Natural killer cell (primary cell): ENCODE measurements around the gene GMCL1. TPM values are rescaled to one million over a fixed set of nuclear protein-coding genes. Genes with fewer than 3 reads are reported as not detected.
"Not testable (repeated sequence)": the region's sequence is repeated elsewhere in the genome, so short reads cannot be mapped to it uniquely, and the experiment has no call there.

Experiments
- ATAC-seq, 3 donors: fragments of 150-1000 bp in 2 of 3; fragments of 200-7000 bp in 1 of 3; cut with Tn5 transposase; 1 replicate in 1 of 3; 2 replicates in 2 of 3; pipeline ENCODE4 v1.10.0; 2021; ENCODE audit warnings: mild to moderate bottlenecking in 2 of 3, moderate library complexity in 2 of 3
- DNase-seq, 2 donors: peaks; one replicate each; pipeline versions ENCODE4 v3.0.0 to v3.0.0-alpha.2; 2013 to 2021; ENCODE audit warnings: mixed read lengths in 1 of 2
- H3K27ac ChIP-seq: one replicate; pipeline ENCODE4 v1.5.1; 2013; ENCODE audit warnings: mild to moderate bottlenecking, low read length
- H3K27me3 ChIP-seq: one replicate; pipeline ENCODE4 v1.6.1; 2013; ENCODE audit warnings: low read length; ENCODE audit not compliant: control insufficient read depth, insufficient read depth
- H3K36me3 ChIP-seq: one replicate; pipeline ENCODE4 v1.6.1; 2013; ENCODE audit warnings: low read length; ENCODE audit not compliant: control insufficient read depth, insufficient read depth
- H3K4me1 ChIP-seq: one replicate; pipeline ENCODE4 v1.6.1; 2013; ENCODE audit warnings: low read length; ENCODE audit not compliant: control insufficient read depth, insufficient read depth
- H3K4me3 ChIP-seq: one replicate; pipeline ENCODE4 v1.5.1; 2013; ENCODE audit warnings: low read length
- H3K9me3 ChIP-seq: one replicate; pipeline ENCODE4 v1.6.1; 2013; ENCODE audit warnings: low read length; ENCODE audit not compliant: control insufficient read depth, insufficient read depth
- H3K27ac Mint-ChIP-seq, 2 donors: one replicate each; pipeline ENCODE4 v1.8.0; 2022; ENCODE audit warnings: mild to moderate bottlenecking in 2 of 2, mixed read lengths in 2 of 2, moderate library complexity in 1 of 2
- H3K27me3 Mint-ChIP-seq, 2 donors: one replicate each; pipeline ENCODE4 v1.8.0; 2022; ENCODE audit warnings: low read depth in 2 of 2, mixed read lengths in 2 of 2
- H3K36me3 Mint-ChIP-seq: one replicate; pipeline ENCODE4 v1.8.0; 2022; ENCODE audit warnings: mixed read lengths
- H3K4me1 Mint-ChIP-seq, 2 donors: one replicate each; pipeline ENCODE4 v1.8.0; 2022; ENCODE audit warnings: mixed read lengths in 2 of 2
- H3K4me3 Mint-ChIP-seq: one replicate; pipeline ENCODE4 v1.8.0; 2022; ENCODE audit warnings: mild to moderate bottlenecking, moderate library complexity, mixed read lengths
- H3K9me3 Mint-ChIP-seq, 2 donors: one replicate each; pipeline ENCODE4 v1.8.0; 2022; ENCODE audit warnings: mixed read lengths in 2 of 2
- WGBS: methylation state at CpG from one replicate; pipeline ENCODE4 v1.1.7; 2013; ENCODE audit warnings: missing lambda C conversion rate; ENCODE audit not compliant: insufficient coverage; 5-methylcytosine and 5-hydroxymethylcytosine counted together
- intact Hi-C: fragments of 100-400 bp; cut with micrococcal nuclease; formaldehyde crosslinking; loops from one replicate; pipeline ENCODE4 v1.14.2; 2022
- total RNA-seq, 4 donors: library from RNA; stranded (reverse); fragments of 120-200 nt in 1 of 4; gene quantifications; one replicate each; pipeline versions ENCODE4 v1.2.3 to v1.2.4, GENCODE V29; 2013 to 2022
- TF ChIP-seq, protein P1 (sequence below): fragments of 200-600 bp; IDR thresholded peaks from one replicate; pipeline ENCODE4 v1.8.0; 2022; ENCODE audit warnings: antibody characterized with exemption

GMCL1 gene
- total RNA-seq, 3 donors from 2014 or later (not counting 1 experiment from before 2014, with no cell fraction given), result 34.6 to 49.4 (median 35.9) TPM

DNA sequence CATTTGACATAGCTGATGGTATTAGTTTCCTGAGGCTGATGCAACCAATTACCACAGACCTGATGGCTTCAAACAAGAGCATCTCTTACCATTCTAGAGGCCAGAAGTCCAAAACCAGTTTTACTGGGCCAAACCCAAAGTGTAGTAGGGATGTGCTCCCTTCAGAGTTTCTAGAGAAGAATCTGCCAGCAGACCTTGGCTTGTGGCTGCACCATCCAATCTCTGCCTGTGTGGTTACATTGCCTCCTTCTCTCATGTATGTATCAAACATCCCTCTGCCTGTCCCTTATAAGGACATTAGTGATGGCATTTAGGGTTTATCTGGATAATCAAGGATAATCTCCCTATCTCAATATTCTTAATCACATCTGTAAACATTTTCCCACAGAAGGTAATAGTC is 59.8 kb downstream of the GMCL1 start:
- ATAC-seq (no peak), DNase-seq (no peak)
- H3K27ac Mint-ChIP-seq, result no peak overlapping the region
- intact Hi-C loops, result no loop called here
- H3K36me3 Mint-ChIP-seq, result no peaks in the 10 kb centered on the region
- TF ChIP-seq, protein P1, sequence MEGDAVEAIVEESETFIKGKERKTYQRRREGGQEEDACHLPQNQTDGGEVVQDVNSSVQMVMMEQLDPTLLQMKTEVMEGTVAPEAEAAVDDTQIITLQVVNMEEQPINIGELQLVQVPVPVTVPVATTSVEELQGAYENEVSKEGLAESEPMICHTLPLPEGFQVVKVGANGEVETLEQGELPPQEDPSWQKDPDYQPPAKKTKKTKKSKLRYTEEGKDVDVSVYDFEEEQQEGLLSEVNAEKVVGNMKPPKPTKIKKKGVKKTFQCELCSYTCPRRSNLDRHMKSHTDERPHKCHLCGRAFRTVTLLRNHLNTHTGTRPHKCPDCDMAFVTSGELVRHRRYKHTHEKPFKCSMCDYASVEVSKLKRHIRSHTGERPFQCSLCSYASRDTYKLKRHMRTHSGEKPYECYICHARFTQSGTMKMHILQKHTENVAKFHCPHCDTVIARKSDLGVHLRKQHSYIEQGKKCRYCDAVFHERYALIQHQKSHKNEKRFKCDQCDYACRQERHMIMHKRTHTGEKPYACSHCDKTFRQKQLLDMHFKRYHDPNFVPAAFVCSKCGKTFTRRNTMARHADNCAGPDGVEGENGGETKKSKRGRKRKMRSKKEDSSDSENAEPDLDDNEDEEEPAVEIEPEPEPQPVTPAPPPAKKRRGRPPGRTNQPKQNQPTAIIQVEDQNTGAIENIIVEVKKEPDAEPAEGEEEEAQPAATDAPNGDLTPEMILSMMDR, result no peak
- no peaks in the 10 kb centered on the region for H3K9me3 ChIP-seq
- H3K4me3 ChIP-seq, result no peak overlapping the region
- H3K27ac ChIP-seq, result no peak overlapping the region
- H3K9me3 Mint-ChIP-seq, result no peaks in the 10 kb centered on the region
- peaks cover 11 to 13% of the 10 kb centered on the region in 2 donors for H3K4me1 Mint-ChIP-seq
- H3K27me3 ChIP-seq, result no peaks in the 10 kb centered on the region
- H3K27me3 Mint-ChIP-seq, result no peaks in the 10 kb centered on the region
- H3K36me3 ChIP-seq, result no peaks in the 10 kb centered on the region
- no peak overlapping the region for H3K4me3 Mint-ChIP-seq
- peaks cover 4% of the 10 kb centered on the region for H3K4me1 ChIP-seq

DNA sequence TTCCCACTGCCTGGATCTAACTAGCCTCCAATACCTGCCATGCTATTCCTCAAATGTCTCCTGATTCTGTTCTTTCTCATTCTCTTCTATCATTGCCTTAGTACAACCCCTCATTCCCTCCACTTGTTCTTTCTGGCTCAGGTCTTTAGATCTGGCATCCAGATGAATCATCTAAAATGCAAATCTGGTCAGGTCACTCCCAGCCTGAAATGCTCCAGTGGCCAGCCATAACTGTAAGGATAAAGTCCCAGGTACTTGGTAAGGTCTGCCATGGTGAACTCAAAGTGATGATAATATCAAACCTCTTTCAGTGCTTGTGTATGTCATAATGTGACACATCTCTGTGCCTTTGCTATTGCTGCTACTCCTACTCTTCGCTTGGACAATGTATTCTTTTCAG is 61.4 kb downstream of the GMCL1 start:
- H3K4me1 Mint-ChIP-seq, result peaks cover 19 to 21% of the 10 kb centered on the region in 2 donors
- no CpG with 5 or more reads among the region's 1 CpG for WGBS
- H3K36me3 Mint-ChIP-seq, result no peaks in the 10 kb centered on the region
- Histone ChIP-seq H3K27ac (no peak overlapping the region), H3K27me3 (no peaks in the 10 kb centered on the region), H3K4me1 (peaks cover 17% of the 10 kb centered on the region), H3K36me3 (peaks cover 3% of the 10 kb centered on the region), H3K4me3 (no peak overlapping the region), H3K9me3 (no peaks in the 10 kb centered on the region)
- no peak overlapping the region for H3K27ac Mint-ChIP-seq
- no peaks in the 10 kb centered on the region for H3K27me3 Mint-ChIP-seq
- H3K9me3 Mint-ChIP-seq, result no peaks in the 10 kb centered on the region
- intact Hi-C loops, result loop anchor here (5.0 kb wide), 1 partner anchor 301 kb away; the partner anchor contains the start of gene C2orf42
- TF ChIP-seq, protein P1, result no peak
- DNase-seq, result no peak
- ATAC-seq, result no peak
- no peak overlapping the region for H3K4me3 Mint-ChIP-seq

DNA sequence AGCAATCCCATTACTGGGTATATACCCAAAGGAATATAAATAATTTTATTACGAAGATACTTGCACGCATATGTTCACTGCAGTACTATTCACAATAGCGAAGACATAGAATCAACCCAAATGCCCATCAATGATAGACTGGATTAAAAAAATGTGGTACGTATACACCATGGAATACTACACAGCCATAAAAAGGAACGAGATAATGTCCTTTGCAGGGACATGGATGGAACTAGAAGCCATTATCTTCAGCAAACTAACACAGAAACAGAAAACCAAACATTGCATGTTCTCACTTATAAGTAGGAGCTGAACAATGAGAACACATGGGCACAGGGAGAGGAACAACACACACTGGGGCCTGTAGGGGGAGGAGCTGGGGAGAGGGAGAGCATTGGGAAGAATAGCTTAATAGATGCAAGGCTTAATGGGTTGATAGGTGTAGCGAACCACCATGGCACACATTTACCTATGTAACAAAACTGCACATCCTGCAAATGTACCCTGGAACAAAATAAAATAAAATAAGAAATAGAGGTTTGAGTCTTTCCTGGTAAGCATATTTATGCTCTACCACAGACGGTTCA is 63.5 kb downstream of the GMCL1 start:
- peak overlapping the region; percentile 95 to 99 for H3K27ac Mint-ChIP-seq
- intact Hi-C loops, result loop anchor here (5.0 kb wide), 1 partner anchor 299 kb away; the partner anchor contains the start of gene C2orf42
- peak overlapping the region; percentile 71 for H3K27ac ChIP-seq
- peaks cover 18% of the 10 kb centered on the region for H3K36me3 ChIP-seq
- not testable (repeated sequence) for H3K36me3 Mint-ChIP-seq, H3K27me3 Mint-ChIP-seq, ATAC-seq, H3K27me3 ChIP-seq, H3K9me3 Mint-ChIP-seq, H3K4me3 ChIP-seq, H3K9me3 ChIP-seq
- 98% methylated on average over 6 of the region's 7 CpGs for WGBS
- H3K4me1 Mint-ChIP-seq, result peaks cover 24 to 29% of the 10 kb centered on the region in 2 donors
- H3K4me1 ChIP-seq, result peaks cover 17% of the 10 kb centered on the region
- peak overlapping the region; percentile 100 for H3K4me3 Mint-ChIP-seq
- peak in 1 of 2 donors; percentile 9 for DNase-seq

DNA sequence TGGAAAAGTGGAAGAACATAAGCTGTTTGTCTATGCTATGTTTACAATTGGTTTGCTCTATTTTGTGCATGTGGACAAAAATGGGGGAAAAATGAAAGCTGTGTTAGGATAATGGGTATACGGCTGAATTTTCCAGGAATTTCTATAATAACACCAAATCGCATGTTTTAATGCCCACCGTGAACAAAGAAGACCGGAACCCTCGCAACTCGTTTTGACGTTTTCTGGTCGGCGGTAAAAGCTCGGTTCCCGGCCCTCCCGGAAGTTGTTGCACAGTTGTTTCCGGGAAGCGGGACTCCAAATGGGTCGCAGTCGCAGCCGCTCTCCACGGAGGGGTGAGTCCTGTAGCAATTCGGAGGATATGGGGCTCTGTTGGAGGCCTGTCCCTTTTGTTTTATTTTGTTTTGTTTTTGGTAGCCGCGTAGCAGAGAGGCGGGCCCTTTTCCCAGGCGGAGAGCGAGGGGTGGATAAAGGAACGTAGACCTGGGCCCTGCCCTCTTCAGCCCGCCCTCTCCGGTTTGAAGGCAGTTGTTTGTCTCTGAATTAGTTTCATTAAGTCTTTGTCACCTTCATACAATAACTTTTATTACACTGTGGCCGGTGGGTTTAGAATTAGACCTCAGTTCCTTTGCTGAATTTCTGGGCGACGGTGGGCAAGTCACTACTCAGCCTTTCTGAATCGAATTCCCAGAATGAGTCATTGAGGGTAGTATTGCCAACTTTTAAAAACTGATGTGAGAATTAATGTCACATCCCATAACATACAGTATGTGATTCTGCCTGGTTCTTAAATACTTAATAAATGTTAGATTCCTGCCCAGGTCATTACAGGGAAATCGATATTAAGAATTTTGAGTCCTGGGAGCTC is 64.5 kb downstream of the GMCL1 start, which contains the start of gene SNRNP27:
TSS of gene SNRNP27 (plus strand) at position 273 of the 868 bp plus-strand sequence. CDS start at position 302, 29 bp downstream.
- Histone ChIP-seq H3K27ac (peak within 1 kb of the TSS; percentile 71), H3K27me3 (no peaks in the 10 kb centered on the region), H3K4me1 (peaks cover 17% of the 10 kb centered on the region), H3K4me3 (peak within 1 kb of the TSS; percentile 76), H3K36me3 (peaks cover 25% of the 10 kb centered on the region), H3K9me3 (no peaks in the 10 kb centered on the region)
- no peaks in the 10 kb centered on the region for H3K9me3 Mint-ChIP-seq
- DNase-seq (peak; percentile 70 to 90), ATAC-seq (peak; percentile 85 to 94 (median 93))
- TF ChIP-seq, protein P1, result no peak
- intact Hi-C loops, result loop anchor here (5.0 kb wide), 1 partner anchor 298 kb away; the partner anchor contains the start of gene C2orf42
- no peaks in the 10 kb centered on the region for H3K27me3 Mint-ChIP-seq
- H3K4me3 Mint-ChIP-seq, result peak within 1 kb of the TSS; percentile 100
- H3K4me1 Mint-ChIP-seq, result peaks cover 24 to 29% of the 10 kb centered on the region in 2 donors
- peak within 1 kb of the TSS; percentile 95 to 99 for H3K27ac Mint-ChIP-seq
- peaks cover 8% of the 10 kb centered on the region for H3K36me3 Mint-ChIP-seq
- WGBS, result 0% methylated on average over 31 of the region's 32 CpGs

DNA sequence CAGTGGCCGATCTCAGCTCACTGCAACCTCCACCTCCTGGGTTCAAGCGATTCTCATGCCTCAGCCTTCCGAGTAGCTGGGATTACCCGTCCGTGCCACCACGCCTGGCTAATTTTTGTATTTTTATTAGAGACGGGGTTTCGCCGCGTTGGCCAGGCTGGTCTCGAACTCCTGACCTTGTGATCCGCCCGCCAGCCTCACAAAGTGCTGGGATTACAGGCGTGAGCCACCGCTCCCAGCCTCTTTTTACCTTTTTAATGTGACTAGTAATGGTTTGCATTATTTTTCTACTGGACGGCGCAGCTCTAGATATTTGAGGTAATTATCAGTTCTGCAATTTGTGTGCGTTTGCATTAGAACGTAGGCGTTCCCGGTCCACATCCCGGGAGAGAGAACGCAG is 65.3 kb downstream of the GMCL1 start:
- Histone ChIP-seq H3K4me1 (peaks cover 17% of the 10 kb centered on the region), H3K36me3 (peaks cover 33% of the 10 kb centered on the region), H3K27ac (peak overlapping the region; percentile 71), H3K4me3 (peak overlapping the region; percentile 76)
- intact Hi-C loops, result loop anchor here (5.0 kb wide), 1 partner anchor 298 kb away; the partner anchor contains the start of gene C2orf42
- H3K4me1 Mint-ChIP-seq, result peaks cover 24 to 29% of the 10 kb centered on the region in 2 donors
- not testable (repeated sequence) for H3K9me3 ChIP-seq, ATAC-seq, H3K9me3 Mint-ChIP-seq, H3K27me3 ChIP-seq, H3K27me3 Mint-ChIP-seq, DNase-seq, H3K36me3 Mint-ChIP-seq
- H3K4me3 Mint-ChIP-seq, result peak overlapping the region; percentile 66
- peak overlapping the region; percentile 95 to 99 for H3K27ac Mint-ChIP-seq
- 59% methylated on average over 23 of the region's 23 CpGs for WGBS
